Thymus (tissue), 11 donors: ENCODE results near the gene DCST2. TPM values are rescaled to one million over a fixed set of nuclear protein-coding genes. Genes with fewer than 3 reads are reported as not detected.

Experiments
- DNase-seq, 9 donors: peaks; one replicate each; pipeline ENCODE4 v3.0.0-alpha.2; 2013; ENCODE audit warnings: low spot score in 9 of 9, low read depth in 6 of 9, missing footprints in 1 of 9
- H3K27ac ChIP-seq, 2 donors: one replicate each; pipeline ENCODE4 v1.5.1; 2013; ENCODE audit warnings: control low read depth in 1 of 2, low read depth in 1 of 2, low read length in 1 of 2, mild to moderate bottlenecking in 1 of 2, moderate library complexity in 1 of 2
- H3K27me3 ChIP-seq, 2 donors: one replicate each; pipeline ENCODE4 v1.5.1; 2013; ENCODE audit warnings: low read length in 1 of 2; ENCODE audit not compliant: control insufficient read depth in 2 of 2, insufficient read depth in 1 of 2
- H3K36me3 ChIP-seq, 2 donors: one replicate each; pipeline ENCODE4 v1.5.1; 2013; ENCODE audit warnings: low read length in 1 of 2, mild to moderate bottlenecking in 1 of 2, moderate library complexity in 1 of 2; ENCODE audit not compliant: control insufficient read depth in 2 of 2, insufficient read depth in 2 of 2
- H3K4me1 ChIP-seq, 2 donors: one replicate each; pipeline ENCODE4 v1.5.1; 2013; ENCODE audit warnings: low read length in 2 of 2; ENCODE audit not compliant: control insufficient read depth in 2 of 2, insufficient read depth in 2 of 2
- H3K4me3 ChIP-seq, 2 donors: one replicate each; pipeline ENCODE4 v1.5.1; 2013; ENCODE audit warnings: low read length in 2 of 2, control low read depth in 1 of 2, mild to moderate bottlenecking in 1 of 2
- H3K9me3 ChIP-seq, 2 donors: one replicate each; pipeline ENCODE4 v1.5.1; 2013; ENCODE audit warnings: low read length in 1 of 2, mild to moderate bottlenecking in 1 of 2; ENCODE audit not compliant: control insufficient read depth in 2 of 2, insufficient read depth in 1 of 2
- WGBS: extraction: QIAGEN DNeasy Blood & Tissue Kit; methylation state at CpG from one replicate; pipeline ENCODE4 v1.1.7; 2013; 5-methylcytosine and 5-hydroxymethylcytosine counted together
- polyA plus RNA-seq: library from polyadenylated mRNA; stranded (reverse); fragments of 200-250 nt; gene quantifications from one replicate; pipeline ENCODE4 v1.2.3, GENCODE V29; 2013
- total RNA-seq: library from RNA; stranded (reverse); fragments of 120-200 nt; gene quantifications from one replicate; pipeline ENCODE4 v1.2.4, GENCODE V29; 2013
- donor health status: healthy.

The DCST2 gene
- total and polyA plus RNA-seq, 2 donors: 0.24 to 7.8 TPM

GRCh38 chr1:155015527-155016230 lies 17.9 kb downstream of the DCST2 start:
- Histone ChIP-seq H3K4me3 (no peak overlapping the region), H3K4me1 (peaks cover 53 to 91% of the 10 kb centered on the region in 2 donors), H3K27ac (peak overlapping the region in 1 of 2 donors; percentile 59), H3K9me3 (peaks cover 6 to 10% of the 10 kb centered on the region in 2 donors), H3K27me3 (peaks cover 13 to 81% of the 10 kb centered on the region in 2 donors), H3K36me3 (peaks cover 6 to 12% of the 10 kb centered on the region in 2 donors)
- no peak for DNase-seq
- 85% methylated on average over 16 of the region's 16 CpGs for WGBS

DNA sequence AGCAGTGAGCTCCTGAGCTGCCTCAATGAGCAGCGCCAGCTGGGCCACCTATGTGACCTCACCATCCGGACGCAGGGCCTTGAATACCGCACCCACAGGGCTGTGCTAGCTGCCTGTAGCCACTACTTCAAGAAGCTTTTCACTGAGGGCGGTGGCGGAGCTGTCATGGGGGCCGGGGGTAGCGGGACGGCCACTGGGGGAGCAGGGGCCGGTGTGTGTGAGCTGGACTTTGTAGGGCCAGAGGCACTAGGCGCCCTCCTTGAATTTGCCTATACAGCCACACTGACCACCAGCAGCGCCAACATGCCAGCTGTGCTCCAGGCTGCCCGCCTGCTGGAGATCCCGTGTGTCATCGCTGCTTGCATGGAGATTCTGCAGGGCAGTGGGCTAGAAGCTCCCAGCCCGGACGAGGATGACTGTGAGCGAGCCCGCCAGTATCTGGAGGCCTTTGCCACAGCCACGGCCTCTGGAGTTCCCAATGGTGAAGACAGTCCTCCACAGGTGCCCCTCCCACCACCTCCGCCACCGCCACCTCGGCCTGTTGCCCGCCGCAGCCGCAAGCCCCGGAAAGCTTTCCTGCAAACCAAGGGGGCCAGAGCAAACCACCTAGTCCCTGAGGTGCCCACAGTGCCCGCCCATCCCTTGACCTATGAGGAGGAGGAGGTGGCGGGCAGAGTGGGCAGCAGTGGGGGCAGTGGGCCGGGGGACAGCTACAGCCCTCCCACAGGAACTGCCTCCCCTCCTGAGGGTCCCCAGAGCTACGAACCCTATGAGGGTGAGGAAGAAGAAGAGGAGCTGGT lies 18.7 kb downstream of the DCST2 start:
- peaks cover 59 to 97% of the 10 kb centered on the region in 2 donors for H3K4me1 ChIP-seq
- peaks cover 6 to 10% of the 10 kb centered on the region in 2 donors for H3K9me3 ChIP-seq
- WGBS: 97% methylated on average over 31 of the region's 31 CpGs
- H3K27ac ChIP-seq: no peak overlapping the region
- DNase-seq: no peak
- peaks cover 6 to 12% of the 10 kb centered on the region in 2 donors for H3K36me3 ChIP-seq
- H3K4me3 ChIP-seq: no peak overlapping the region
- peaks cover 13 to 83% of the 10 kb centered on the region in 2 donors for H3K27me3 ChIP-seq

- H3K4me3 ChIP-seq: peak overlapping the region; percentile 3 to 11
- peaks cover 6 to 10% of the 10 kb centered on the region in 2 donors for H3K9me3 ChIP-seq
- H3K27me3 ChIP-seq: peaks cover 13 to 82% of the 10 kb centered on the region in 2 donors
- peaks cover 53 to 98% of the 10 kb centered on the region in 2 donors for H3K4me1 ChIP-seq
- H3K27ac ChIP-seq: peak overlapping the region in 1 of 2 donors; percentile 83
- WGBS: 28% methylated on average over 8 of the region's 8 CpGs
- DNase-seq: peak in 3 of 9 donors; percentile 56 to 68 (median 56)
- H3K36me3 ChIP-seq: peaks cover 6 to 12% of the 10 kb centered on the region in 2 donors
These were observed 19.9 kb downstream of the DCST2 start for GRCh38 chr1:155013632-155014031.

DNA sequence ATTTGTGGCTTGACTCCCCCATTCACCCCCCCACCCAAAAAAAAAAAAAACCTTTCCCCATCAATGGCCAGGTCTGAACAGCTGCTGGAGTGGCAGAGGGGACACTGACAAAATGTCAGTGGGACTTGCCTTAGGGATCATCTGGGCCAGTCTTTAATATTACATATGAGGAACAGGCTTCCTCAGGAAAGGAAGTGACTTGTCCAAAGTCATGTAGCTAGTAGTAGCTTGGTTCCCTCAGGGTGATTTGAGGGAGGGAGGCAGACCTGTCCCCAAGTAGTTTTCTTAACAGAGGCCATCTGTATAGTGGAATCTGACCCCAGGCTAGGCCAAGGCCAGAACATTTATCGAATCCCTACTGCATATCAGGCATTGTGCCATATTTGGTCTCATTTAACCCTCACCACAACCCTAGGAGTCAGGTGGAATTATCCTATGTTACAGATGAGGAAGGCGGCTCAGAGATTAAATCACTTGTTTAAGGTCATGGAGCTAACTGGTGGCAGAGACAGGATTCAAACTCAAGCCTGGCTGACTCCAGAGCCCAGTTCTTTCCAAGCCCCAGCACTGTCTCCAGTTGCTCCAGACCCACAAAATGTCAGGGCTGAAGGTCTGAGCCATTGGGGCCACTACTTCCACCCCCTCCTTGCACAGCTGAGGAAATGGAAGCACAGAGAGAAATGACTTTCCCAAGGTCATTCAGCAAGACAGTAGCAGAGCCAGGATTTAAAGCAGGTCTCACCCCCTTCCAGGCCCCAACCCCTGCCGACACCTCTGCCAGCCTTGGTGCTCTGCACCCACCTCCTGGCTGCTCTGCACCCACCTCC lies 20.6 kb downstream of the DCST2 start:
- H3K27me3 ChIP-seq: peaks cover 13 to 79% of the 10 kb centered on the region in 2 donors
- H3K4me3 ChIP-seq: peak overlapping the region; percentile 3 to 11
- peak overlapping the region; percentile 23 to 65 for H3K27ac ChIP-seq
- 89% methylated on average over 3 of the region's 3 CpGs for WGBS
- peaks cover 6 to 10% of the 10 kb centered on the region in 2 donors for H3K9me3 ChIP-seq
- DNase-seq: no peak
- peaks cover 6 to 12% of the 10 kb centered on the region in 2 donors for H3K36me3 ChIP-seq
- peaks cover 52 to 99% of the 10 kb centered on the region in 2 donors for H3K4me1 ChIP-seq

DNA sequence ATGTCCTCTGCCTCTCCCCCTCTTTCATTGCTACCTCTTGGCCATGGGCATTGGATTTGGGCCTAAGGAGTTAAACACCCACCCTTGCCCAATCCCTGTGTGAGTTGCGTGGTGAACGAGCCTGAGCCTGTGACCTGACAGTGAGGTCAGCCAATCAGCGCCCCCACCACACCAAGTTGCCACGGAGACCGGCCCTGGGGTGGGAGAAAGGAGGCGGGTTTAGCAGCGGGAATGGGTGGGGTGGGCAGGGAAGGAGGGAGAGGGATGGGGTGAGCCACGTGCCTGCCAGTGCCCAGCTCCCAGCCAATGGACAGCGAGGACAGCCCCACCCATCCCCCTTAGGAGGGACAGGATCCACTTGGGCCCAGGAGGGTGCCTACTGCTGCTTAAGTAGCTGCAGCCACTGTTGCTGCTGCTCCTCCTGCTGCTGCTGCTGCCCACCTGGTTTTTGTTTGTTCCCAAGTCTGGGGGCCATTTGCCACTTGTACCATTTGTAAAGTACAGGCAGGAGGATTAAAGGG lies 21.5 kb downstream of the DCST2 start:
- peaks cover 6 to 12% of the 10 kb centered on the region in 2 donors for H3K36me3 ChIP-seq
- peak overlapping the region in 1 of 2 donors; percentile 68 for H3K27ac ChIP-seq
- no peak for DNase-seq
- peaks cover 44 to 99% of the 10 kb centered on the region in 2 donors for H3K4me1 ChIP-seq
- peaks cover under 1 to 1% of the 10 kb centered on the region in 2 donors for H3K9me3 ChIP-seq
- 79% methylated on average over 9 of the region's 9 CpGs for WGBS
- H3K27me3 ChIP-seq: peaks cover 13 to 71% of the 10 kb centered on the region in 2 donors
- H3K4me3 ChIP-seq: no peak overlapping the region

DNA sequence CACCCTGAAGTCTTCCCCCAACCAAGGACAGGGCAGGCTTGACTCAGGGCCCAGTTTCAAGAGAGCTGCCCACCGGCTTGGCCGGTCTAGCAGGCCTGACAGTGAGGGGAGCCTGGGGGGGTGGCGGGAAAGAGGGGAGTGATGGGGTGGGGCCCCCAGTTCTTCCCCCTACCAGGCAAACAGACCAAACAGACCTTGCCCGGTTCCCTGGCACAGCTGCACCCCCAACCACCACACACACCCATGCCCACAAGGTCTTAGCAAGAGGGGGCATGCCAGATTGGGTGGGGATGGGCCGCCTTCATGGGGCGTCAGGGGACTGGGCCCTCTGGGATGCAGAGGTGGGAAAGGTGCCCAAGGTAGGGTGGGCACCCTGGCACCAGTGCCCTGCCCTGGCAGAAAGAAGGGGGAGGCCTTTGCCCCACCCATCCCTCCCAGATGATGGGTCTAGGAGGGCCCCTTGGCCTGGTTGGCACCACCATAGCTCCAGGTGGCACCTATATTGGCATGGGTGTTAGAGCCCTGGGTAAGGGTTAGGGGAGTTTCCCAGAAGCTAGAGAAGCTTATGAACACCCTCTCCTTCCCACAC lies 22.1 kb downstream of the DCST2 start:
- Histone ChIP-seq H3K27ac (peak overlapping the region in 1 of 2 donors; percentile 72), H3K27me3 (peaks cover 11 to 66% of the 10 kb centered on the region in 2 donors)
- WGBS: 91% methylated on average over 6 of the region's 6 CpGs

GRCh38 chr1:155011004-155011416 lies 22.6 kb downstream of the DCST2 start:
- peak overlapping the region in 1 of 2 donors; percentile 72 for H3K27ac ChIP-seq
- no peak for DNase-seq
- peaks cover 34 to 99% of the 10 kb centered on the region in 2 donors for H3K4me1 ChIP-seq
- 95% methylated on average over 5 of the region's 5 CpGs for WGBS
- H3K4me3 ChIP-seq: peak overlapping the region in 1 of 2 donors; percentile 46
- H3K36me3 ChIP-seq: peaks cover 6 to 8% of the 10 kb centered on the region in 2 donors
- H3K9me3 ChIP-seq: peaks cover 0 to 1% of the 10 kb centered on the region in 2 donors
- peaks cover 8 to 65% of the 10 kb centered on the region in 2 donors for H3K27me3 ChIP-seq

More for the DNA sequence above, 22.1 kb downstream of the DCST2 start:
- H3K9me3 ChIP-seq: peaks cover 0 to 1% of the 10 kb centered on the region in 2 donors
- no peak overlapping the region for H3K4me3 ChIP-seq
- H3K36me3 ChIP-seq: peaks cover 6 to 8% of the 10 kb centered on the region in 2 donors
- DNase-seq: no peak
- peaks cover 39 to 99% of the 10 kb centered on the region in 2 donors for H3K4me1 ChIP-seq
